ENCODE results near the gene RNF213.
A peak's percentile ranks its signal among the peaks of the same experiment; 100 is the strongest.

RNF213 gene

DNA sequence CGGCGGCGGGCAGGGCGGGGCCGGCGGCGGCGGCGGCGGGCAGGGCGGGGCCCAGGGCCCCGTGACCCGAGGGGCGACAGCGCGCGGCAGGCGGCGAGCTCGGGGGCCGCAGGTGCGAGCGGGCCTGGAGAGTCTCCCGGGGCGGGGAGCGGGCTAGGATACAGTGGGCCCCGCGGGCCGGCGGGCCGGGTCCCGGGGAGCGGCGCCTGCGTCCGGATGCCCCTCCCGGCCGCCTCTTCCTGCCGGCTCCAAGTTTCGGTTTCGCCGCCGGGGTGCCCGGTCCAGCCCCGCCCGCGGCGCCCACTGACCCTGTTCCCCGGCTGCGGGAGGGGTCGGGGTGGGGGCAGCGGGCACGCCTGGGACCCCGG is at the start of gene RNF213:
TSS of gene RNF213 (plus strand) at position 62 of the 368 bp plus-strand sequence. CDS start 2,830 bp downstream, outside the sequence.
- DNase-seq = peak; percentile 53 to 67

DNA sequence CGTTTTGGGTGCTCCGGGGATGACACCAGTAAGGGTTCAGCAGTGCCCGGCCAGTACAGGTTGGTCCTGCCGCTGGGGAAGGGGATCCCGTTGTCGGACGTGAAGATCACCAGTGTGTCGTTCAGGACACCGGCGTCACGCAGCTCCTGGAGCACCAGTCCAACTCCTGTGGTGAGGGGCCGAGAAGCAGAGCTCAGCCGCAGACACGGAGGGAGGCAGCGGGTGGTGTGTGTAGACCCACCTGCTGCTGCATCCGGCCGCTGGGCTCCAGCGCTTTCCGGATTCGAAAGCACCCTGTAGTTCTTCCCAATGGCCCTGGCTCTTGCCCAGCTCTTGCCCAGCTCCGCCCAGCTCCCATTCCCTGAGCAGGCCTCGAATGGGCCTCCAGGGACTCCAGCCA is 48.5 kb upstream of the RNF213 start:
- DNase-seq = no peak

DNA sequence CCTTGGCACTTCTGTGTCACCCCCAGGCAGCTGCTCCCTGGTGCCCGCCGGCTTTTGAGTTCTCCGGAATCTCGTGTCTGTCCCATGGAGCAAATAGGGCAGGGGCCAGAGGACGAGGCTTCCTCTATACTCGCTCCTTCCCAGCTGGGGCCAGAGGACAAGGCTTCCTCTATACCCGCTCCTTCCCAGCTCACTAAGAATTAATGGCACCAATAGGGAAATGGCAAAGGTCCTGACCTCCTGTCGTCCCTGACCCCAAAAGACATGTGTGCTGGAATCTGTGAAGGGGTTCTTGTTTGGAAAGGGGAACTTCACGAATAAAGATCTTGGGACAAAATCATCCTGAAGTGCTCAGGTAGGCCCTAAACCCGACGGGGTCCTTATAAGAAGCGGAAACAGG is 48.1 kb upstream of the RNF213 start:
- DNase-seq = no peak

DNA sequence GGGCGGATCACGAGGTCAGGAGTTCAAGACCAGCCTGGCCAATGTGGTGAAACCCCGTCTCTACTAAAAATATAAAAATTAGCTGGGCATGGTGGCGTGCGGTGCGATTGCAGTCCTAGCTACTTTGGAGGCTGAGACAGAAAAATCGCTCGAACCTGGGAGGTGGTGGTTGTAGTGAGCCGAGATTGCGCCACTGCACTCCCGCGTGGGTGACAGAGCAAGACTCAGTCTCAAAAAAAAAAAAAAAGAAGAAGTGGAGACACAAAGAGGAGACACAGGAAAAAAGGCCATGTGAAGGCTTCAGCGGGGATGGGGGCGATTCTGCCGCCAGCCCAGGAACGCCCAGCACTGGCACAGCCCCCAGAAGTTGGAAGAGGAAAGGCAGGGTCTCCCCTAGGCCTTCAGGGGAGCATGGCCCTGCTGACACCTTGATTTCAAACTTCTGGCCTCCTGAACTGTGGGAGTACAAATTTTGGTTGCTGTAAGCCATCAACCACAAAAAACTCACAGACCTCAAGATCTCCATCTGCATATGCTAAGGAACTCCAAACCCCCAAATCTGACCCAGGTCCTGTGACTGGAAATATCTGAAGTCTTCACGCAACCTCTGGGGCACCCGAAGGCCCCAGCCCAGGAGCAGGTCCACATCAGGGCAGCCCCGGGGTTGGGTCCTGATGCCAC is 47.5 kb upstream of the RNF213 start:
- no peak for DNase-seq

DNA sequence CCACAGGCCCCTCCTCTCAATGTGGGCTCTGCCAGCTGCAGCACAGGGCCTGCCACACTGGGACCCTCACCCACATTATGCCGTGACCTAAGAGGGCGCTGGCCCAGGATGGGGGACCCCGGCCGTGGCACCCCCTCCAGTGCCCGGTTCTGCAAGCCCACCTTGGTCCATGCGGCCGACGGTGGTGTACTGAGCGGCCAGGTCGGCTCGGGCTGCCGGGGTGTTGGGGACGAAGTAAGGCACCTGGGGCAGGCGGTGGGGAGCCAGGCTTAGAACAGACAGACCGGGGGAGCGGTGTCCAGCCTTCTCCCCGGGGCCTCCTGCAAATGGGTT is 47.0 kb upstream of the RNF213 start:
- DNase-seq = no peak

DNA sequence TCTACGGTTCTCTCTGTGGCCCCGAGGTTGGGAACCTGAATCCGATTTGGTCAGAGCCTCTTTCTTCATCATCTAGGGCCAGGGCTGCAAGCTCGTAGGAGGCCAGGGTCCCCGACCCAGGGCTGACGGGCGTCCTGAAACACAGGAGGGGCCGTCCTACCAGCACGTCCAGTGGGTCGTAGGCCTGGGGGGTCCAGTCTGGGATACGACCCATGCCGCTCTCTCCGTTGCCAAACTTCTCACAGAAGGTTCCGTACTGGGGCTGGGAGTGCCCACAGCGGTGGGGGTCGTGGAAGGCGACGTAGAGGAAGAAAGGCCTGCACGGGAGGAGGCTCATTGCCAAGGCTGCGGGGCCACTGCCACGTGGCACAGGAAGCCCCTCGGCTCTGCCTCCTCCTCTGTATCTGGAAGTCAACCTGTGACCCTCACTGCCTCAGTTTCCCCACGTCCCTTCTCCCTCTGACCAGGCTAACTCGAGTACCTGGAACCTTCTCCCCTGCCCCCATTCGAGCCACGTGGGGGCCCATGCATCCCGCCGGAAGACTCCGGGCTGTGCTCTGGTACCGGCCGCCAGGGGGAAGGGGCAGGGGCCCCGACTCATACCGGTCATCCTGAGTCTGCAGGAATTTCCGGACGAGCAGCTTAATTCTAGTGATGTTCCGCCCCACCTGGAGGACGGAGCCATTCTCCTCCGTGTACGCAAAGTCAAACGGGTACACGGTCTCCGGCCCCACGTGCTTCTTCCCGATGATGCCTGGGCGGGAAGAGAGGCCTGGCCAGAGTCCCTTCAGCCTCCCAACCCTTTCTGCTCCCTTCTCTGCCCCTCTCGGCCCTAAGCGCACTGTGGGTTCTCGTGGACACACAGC is 46.4 kb upstream of the RNF213 start:
- no peak for DNase-seq

DNA sequence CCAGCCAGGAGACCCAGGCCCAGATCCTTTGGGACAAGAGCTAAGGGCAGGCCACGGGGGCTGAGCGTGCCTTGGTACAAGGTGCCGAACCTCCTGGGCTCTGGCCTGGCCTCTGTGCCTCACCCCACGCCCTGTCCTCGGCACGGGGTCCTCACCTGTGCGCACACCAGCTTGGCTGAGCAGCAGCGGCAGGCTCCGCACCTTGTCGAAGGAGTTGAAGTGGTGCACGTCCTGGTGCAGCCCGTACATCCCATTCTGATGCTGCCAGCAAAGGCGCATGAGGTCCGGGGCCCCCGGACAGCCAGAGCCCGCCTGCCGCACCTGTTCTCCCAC is 45.8 kb upstream of the RNF213 start:
- no peak for DNase-seq

DNA sequence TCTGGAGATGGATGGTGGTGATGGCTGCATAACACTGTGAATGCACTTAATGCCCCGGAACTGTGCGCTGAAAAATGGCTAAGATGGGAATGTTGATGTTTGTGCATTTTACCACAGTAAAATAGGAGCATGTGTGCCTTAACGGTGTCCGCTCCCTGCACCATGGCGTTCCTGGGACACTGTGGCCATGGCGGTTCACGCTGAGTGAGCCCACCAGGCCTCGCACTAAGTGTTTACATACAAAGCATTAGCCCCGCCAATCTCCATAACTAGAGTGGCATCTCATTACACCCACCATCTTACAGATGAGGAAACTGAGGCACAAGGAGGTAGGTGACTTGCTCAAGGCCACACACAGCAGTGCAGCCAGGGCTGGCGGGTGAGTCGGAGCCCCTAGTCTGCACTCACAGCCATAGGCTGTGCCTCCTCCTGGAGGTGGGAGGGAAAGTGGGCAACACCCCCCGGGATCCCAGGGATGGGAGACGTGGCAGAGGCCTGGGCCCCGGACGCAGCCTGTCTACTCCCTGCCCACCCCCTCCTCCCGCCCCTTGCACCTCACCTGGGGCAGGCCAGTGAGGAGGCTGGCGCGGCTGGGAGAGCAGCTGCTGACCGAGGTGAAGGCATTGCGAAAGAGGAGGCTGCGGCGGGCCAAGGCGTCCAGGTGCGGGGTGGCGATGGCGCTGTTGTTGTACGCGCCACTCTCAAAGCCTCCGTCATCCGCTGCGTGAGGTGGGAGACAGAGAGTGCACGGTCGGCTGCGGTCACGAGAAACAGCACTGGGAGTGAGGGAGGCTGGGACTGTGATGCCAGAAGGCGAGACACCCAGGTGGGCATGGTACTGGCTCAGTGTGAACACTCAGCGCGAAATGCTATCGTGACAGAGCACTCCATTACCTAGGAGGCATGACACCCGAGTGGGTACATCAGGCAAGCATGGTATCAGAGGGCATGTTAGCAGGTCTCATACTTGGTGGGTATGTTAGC is 43.9 kb upstream of the RNF213 start:
- DNase-seq = no peak

DNA sequence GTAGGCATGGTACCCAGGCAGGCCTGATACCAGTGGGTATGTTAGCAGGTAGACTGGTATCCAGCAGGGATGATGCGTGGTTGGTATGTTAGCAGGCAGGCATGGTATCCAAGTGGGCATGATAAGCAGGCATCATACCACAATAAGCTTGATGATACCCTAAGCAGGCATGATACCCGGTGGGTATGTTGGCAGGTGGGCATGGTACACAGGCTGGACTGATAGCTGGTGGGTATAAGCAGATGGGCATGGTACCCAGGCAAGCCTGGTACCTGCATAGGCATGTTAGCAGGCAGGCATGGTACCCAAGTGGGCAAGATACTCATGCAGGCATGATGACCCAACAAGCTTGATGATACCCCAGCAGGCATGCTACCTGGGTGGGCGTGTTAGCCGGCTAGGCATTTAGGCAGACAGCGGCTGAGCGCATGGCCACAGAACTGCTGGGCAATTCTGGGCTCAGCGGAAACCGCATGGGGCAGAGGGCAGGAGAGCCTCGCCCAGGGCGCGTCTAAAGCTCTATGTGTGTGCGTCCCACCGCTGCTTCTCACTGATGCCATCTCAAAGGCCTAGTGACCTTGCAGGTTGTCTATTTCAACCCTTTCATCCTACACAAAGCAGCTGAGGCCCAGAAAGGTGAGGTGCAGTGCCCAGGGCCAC is 42.8 kb upstream of the RNF213 start:
- no peak for DNase-seq

DNA sequence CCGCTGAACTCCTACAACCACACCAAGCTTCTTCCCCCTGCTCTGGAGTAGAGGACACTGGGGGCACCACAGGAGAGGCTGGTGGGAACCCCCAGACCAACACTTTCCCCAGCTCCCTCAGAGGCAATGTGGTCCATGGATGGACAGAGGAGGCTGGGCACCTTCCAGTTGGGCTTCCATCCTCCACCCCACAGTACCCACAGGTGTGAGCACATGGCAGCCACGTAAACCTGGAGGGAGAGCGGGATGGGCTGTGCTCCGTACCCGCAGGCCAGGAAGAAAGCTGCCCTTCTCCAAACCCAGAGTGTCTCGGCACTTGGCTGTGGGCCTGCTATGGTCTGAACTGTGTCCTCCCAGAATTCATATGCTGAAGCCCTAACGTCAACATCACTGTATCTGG is 42.3 kb upstream of the RNF213 start:
- DNase-seq = no peak

DNA sequence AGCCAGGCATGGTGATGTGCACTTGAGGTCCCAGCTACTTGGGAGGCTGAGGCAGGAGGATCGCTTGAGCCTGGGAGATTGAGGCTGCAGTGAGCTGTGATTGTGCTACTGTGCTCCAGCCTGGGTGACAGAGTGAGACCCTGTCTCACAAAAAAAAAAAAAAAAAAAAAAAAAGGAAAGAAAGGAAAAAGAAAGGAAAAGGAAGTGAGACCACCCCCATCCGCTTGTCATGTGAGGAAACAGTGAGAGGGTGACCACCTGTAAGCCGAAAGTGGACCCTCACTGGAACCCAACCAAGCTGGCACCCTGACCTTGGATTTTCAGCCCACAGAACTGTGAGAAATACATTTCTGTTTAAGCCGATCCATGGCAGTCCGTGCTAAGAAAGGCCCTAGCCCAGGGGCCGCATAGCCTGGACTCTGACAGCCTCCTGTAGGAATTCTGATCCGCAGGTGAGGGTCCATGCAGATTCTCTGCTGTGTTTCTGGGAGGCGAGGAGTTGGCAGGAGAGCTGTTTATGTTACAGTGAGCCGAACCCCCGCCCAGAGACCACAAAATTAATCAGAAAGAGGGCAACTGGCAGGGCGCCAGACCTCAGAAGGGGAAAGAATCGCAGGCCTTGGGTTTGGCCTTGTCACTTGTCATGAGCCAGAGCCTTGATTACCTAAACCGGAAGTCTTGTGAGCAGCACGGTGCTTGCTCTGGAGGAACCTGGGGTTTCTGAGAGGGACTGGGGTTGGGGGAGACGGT is 41.5 kb upstream of the RNF213 start:
- peak; percentile 96 to 97 for DNase-seq

DNA sequence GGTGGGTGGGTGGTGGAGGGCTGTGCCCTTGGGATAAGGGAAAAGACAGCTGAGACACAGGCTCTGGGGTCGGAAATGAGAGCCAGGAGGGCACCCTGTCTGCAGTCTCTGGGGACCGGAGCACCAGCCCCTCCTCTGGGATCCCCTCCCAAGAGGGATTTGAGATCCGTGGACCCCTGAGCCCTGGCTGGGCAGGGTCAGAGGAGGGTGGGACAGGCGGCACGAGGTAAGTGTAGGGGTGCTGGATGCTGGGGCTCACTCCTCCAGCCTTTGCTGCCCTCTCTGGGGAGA is 40.9 kb upstream of the RNF213 start:
- DNase-seq = no peak

DNA sequence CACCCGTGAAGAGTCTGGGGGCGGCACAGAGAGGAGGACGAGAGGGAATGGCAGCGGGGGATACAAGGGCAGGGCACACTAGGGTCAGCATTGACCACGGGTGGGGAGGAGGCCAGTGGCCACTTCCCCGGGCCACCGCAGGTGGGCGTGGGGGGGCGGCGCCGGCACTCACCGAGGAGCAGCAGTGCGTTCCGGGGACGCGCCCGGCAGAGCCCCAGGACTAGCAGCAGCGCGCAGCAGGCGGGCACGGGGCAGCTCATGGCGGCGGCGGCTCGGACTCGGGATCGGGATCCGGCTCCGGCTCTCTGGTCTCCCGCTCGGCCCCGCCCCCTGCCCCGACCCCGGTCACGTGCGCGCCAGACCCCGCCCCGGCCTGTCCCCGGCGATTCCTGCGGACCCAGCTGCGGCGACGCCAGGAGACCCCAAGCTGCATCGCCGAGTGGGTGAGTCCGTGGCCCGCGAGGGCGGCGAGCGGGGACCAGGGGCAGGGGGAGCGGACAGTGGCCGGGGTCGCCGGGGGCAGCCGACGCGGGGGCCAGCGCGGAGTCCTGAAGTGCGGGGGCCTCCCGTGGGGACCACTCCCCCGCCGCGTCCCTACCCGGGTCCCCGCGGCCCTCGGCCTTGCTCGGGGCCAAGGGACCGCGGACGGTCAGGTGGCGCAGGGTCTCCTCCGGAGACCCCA is 40.5 kb upstream of the RNF213 start, which contains the start of the genes SGSH and SLC26A11:
TSS of gene SGSH (minus strand) at position 280 of the 682 bp plus-strand sequence. CDS start at position 260, 20 bp downstream.
TSS of gene SLC26A11 (plus strand) at position 374 of the 682 bp plus-strand sequence. CDS start 1,134 bp downstream, outside the sequence.
- peak; percentile 73 to 80 for DNase-seq

DNA sequence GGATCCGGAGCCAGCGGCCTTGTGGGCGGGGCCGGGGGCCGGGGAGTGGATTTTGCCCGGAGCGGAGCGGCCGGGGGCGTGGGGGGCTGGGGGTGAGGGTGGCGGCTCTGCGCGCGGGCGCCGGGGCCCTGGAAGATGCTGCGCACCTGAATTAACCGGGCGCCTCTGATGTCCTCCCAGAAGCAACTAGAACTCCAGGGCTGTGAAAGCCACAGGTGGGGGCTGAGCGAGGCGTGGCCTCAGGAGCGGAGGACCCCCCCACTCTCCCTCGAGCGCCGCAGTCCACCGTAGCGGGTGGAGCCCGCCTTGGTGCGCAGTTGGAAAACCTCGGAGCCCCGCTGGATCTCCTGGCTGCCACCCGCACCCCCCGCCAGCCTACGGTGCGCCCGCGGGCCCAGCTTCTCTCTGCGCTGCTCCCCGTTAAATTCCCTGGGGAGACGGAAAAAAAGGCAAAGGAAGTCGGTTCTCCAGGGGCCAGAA is 39.9 kb upstream of the RNF213 start:
- DNase-seq = peak; percentile 31 to 40

DNA sequence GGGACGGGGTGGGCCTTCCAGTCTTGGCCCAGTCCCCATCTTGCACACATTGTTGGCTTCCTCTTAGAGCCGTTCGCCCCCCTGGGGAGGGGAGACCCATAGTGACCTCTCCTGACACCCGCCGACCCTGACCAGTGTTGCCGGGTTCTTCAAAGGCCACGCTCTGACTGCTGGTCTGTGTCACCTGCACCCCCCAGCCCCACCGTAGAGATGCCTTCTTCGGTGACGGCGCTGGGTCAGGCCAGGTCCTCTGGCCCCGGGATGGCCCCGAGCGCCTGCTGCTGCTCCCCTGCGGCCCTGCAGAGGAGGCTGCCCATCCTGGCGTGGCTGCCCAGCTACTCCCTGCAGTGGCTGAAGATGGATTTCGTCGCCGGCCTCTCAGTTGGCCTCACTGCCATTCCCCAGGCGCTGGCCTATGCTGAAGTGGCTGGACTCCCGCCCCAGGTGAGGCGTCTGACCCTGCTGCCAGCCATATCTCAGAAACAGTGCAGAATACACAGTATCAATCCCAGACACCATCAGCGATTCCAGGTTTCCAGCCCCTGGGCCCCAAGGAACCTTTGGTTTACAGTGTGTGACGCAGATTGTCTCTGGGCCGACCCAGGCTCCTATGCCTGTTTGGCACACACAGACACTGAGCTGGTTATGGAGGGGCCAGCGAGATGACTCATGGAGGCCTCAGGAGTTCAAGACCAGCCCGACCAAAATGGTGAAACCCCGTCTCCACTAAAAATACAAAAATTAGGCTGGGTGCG is 39.1 kb upstream of the RNF213 start:
- no peak for DNase-seq

DNA sequence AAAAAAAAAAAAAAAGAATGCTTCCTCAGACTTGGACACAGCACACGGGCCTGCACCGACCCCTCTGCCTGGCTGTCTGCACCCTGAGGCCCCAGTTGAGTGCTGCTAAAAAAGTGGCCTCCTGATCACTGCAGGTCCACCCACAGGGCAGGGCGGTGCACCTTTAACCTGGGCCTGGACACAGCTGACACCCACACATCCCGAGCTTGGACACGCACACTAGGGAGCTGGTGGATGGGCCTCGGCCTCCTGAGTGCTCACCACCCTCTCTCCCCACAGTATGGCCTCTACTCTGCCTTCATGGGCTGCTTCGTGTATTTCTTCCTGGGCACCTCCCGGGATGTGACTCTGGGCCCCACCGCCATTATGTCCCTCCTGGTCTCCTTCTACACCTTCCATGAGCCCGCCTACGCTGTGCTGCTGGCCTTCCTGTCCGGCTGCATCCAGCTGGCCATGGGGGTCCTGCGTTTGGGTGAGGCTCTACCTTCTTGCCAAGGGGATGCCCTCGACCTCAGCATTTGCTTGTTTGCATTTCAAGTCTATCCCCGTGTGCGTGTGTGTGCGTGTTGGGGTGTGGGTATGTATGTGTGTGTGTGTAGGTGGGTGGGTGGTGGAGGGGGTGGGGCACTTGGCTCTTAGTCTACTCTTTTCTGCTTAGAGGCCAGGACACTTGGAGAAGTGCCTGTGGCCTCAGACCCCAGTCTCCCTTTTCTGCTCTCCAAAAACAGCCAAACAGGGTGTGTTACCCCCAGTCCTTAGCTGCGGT is 38.1 kb upstream of the RNF213 start:
- no peak for DNase-seq

DNA sequence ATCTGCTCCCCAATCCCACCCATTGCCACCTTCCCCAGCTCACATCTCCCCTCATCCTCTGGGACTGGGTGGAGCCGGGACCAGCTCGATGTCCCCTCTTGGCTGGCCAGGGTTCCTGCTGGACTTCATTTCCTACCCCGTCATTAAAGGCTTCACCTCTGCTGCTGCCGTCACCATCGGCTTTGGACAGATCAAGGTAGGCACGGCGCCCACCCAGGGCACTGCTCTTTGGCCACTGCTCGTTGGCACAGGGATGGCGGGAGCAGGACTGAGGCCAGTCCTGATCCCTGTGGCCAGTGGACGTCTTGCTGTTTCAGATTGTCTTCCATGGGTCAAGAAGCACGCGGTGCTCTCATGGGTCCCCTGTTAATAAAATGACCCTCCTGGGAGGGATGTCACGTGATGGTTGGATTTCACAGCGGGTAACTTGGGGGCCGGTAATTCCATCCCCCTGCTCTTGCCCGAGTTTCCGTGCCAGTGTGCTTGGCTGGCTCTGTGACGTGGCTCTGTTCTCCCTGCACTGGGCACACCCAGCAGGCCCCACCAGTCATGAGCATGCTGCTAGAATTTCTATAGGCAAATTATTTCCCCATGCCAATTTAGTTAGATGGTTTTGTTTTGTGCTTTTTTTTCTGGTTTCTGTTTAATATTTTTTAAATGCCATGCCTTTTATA is 37.4 kb upstream of the RNF213 start:
- no peak for DNase-seq

DNA sequence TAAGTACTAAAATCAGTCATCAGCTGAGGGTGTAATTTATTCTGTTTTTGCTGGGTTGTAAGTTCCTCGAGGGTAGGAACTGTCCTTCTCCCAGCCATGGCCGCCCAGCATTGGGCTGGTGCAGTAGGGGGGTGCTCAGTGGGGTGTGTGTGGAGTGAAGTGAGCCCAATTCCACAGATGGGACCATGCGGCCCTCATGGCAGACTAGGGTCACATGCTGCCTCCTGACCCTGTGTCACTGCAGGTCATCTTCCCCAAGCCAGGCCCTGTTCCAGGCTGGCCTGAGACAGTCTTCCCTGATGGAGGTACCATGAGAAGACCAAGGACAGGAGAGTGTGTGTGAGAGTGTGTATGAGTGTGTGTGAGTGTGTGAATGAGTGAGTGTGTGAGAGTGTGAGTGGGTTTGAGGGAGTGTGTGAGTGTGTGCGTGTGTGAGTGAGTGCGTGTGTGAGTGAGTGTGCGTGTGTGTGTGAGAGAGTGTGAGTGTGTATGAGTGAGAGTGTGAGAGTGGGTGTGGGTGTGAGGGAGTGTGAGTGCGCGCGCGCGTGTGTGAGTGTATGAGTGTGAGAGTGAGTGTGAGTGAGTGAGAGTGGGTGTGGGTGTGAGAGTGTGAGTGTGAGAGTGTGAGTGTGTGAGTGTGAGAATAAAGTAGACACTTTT is 36.7 kb upstream of the RNF213 start:
- no peak for DNase-seq

DNA sequence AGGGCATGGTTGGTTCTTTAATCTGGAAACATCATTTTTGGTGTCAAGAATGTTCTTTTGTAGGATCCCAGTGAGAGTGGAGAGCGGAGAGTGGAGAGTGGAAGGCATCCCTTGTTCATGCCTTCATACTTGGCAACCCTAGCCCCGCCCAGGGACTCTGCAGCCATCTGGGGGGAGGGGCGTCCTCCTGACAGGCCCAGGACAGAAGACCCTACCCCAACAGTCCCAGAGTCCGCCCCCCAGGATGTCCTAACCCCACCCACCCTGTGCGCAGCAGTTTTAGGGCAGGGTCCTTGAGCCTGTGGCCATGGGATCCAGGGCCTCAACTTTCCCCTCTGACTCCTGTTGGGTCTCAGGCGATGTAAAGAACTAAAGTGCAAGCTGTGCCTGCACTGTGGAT is 36.0 kb upstream of the RNF213 start:
- DNase-seq = no peak
